B cell (primary cell): Measurements from ENCODE around the gene MALL. TPM values are rescaled to one million over a fixed set of nuclear protein-coding genes. Genes with fewer than 3 reads are reported as not detected.

Source experiments
- ATAC-seq: fragments of 200-7000 bp; cut with Tn5 transposase; one replicate; pipeline ENCODE4 v1.10.0; 2021; ENCODE audit warnings: low read depth, mild to moderate bottlenecking, moderate number of reproducible peaks, moderate library complexity
- CTCF ChIA-PET: fragments of 350-600 bp; sonication (Branson Sonifier 250); formaldehyde crosslinking; loops from one replicate; lab custom pipeline; 2021; ENCODE audit warnings: antibody characterized with exemption, inconsistent platforms; lab: Charles Lee
- POLR2A ChIA-PET: fragments of 350-600 bp; sonication (Branson Sonifier 250); formaldehyde crosslinking; loops from one replicate; lab custom pipeline; 2021; ENCODE audit warnings: antibody characterized with exemption; lab: Charles Lee
- DNase-seq: peaks from one replicate; pipeline ENCODE4 v3.0.0; 2013
- H2AFZ ChIP-seq: 2 replicates; pipeline ENCODE4 v1.6.1; 2012; ENCODE audit warnings: mild to moderate bottlenecking, low read depth, low read length; ENCODE audit not compliant: insufficient read depth, poor library complexity, severe bottlenecking
- H3K27ac ChIP-seq, 2 donors: 1 replicate in 1 of 2; 2 replicates in 1 of 2; pipeline ENCODE4 v1.5.1; 2012 to 2013; ENCODE audit warnings: low read length in 2 of 2, mild to moderate bottlenecking in 2 of 2, moderate library complexity in 1 of 2
- H3K27me3 ChIP-seq, 4 experiments: fragments of 200-600 bp in 1 of 4; sonication (generic) in 1 of 4; replicated peaks in 1 of 4; 1 replicate in 2 of 4; 2 replicates in 2 of 4; pipeline versions ENCODE4 v1.6.1 to v1.7.0; 2013 to 2016; ENCODE audit warnings: low read length in 3 of 4, mild to moderate bottlenecking in 2 of 4, mixed read lengths in 1 of 4, moderate library complexity in 1 of 4; ENCODE audit not compliant: insufficient read depth in 4 of 4, control insufficient read depth in 3 of 4; ENCODE audit errors: control extremely low read depth in 1 of 4
- H3K36me3 ChIP-seq, 2 experiments: replicated peaks in 1 of 2; 1 replicate in 1 of 2; 2 replicates in 1 of 2; pipeline versions ENCODE4 v1.6.1 to v1.7.1; 2013; ENCODE audit warnings: low read length in 1 of 2; ENCODE audit not compliant: insufficient read depth in 2 of 2, control insufficient read depth in 1 of 2; ENCODE audit errors: control extremely low read depth in 1 of 2, extremely low read depth in 1 of 2
- H3K4me1 ChIP-seq, 2 donors: fragments of 200-600 bp in 1 of 2; sonication (generic) in 1 of 2; 1 replicate in 1 of 2; 2 replicates in 1 of 2; pipeline versions ENCODE4 v1.5.1 to v1.6.1; 2013 to 2017; ENCODE audit warnings: low read length in 2 of 2; ENCODE audit not compliant: control insufficient read depth in 2 of 2, insufficient read depth in 2 of 2
- H3K4me2 ChIP-seq: replicated peaks from 2 replicates; pipeline ENCODE3; 2012; ENCODE audit warnings: mild to moderate bottlenecking, low read depth, low read length; ENCODE audit not compliant: poor library complexity, severe bottlenecking
- H3K4me3 ChIP-seq, 5 experiments: fragments of 200-600 bp in 1 of 5; sonication (generic) in 1 of 5; 1 replicate in 3 of 5; 2 replicates in 2 of 5; pipeline versions ENCODE4 v1.5.1 to v1.7.0; 2011 to 2016; ENCODE audit warnings: low read length in 4 of 5, mild to moderate bottlenecking in 4 of 5, low read depth in 2 of 5, control low read depth in 1 of 5, moderate library complexity in 1 of 5; ENCODE audit not compliant: insufficient read depth in 1 of 5; ENCODE audit errors: control extremely low read depth in 1 of 5, extremely low read depth in 1 of 5
- H3K79me2 ChIP-seq: fragments of 200-600 bp; sonication (generic); one replicate; pipeline ENCODE4 v1.6.0; 2016; ENCODE audit warnings: low read length; ENCODE audit not compliant: control insufficient read depth, insufficient read depth
- H3K9ac ChIP-seq: fragments of 200-600 bp; sonication (generic); 2 replicates; pipeline ENCODE4 v1.6.1; 2017; ENCODE audit warnings: mild to moderate bottlenecking, low read length, moderate library complexity
- H3K9me3 ChIP-seq, 3 donors: one replicate each; pipeline versions ENCODE4 v1.6.1 to v1.7.1; 2013; ENCODE audit warnings: low read length in 2 of 3; ENCODE audit not compliant: control insufficient read depth in 2 of 3, insufficient read depth in 1 of 3; ENCODE audit errors: control extremely low read depth in 1 of 3
- H4K20me1 ChIP-seq: 2 replicates; pipeline ENCODE4 v1.6.0; 2012; ENCODE audit warnings: mild to moderate bottlenecking, low read length; ENCODE audit not compliant: insufficient read depth, control insufficient read depth, poor library complexity, severe bottlenecking
- H3K27ac Mint-ChIP-seq: one replicate; pipeline ENCODE4 v1.8.0; 2021; ENCODE audit warnings: mixed read lengths
- H3K27me3 Mint-ChIP-seq: one replicate; pipeline ENCODE4 v1.8.0; 2021; ENCODE audit warnings: mixed read lengths
- H3K4me1 Mint-ChIP-seq: one replicate; pipeline ENCODE4 v1.8.0; 2021; ENCODE audit warnings: mixed read lengths
- H3K4me3 Mint-ChIP-seq: one replicate; pipeline ENCODE4 v1.8.0; 2021; ENCODE audit warnings: mixed read lengths
- H3K9me3 Mint-ChIP-seq: one replicate; pipeline ENCODE4 v1.8.0; 2022; ENCODE audit warnings: mixed read lengths; ENCODE audit not compliant: insufficient read depth
- EZH2 ChIP-seq: IDR thresholded peaks from 2 replicates; pipeline ENCODE4 v1.6.1; 2012; ENCODE audit warnings: borderline replicate concordance, low read depth, mild to moderate bottlenecking, moderate library complexity, low read length; ENCODE audit not compliant: insufficient read depth, poor library complexity, severe bottlenecking
- WGBS: methylation state at CpG from one replicate; pipeline ENCODE4 v1.1.5; 2013; ENCODE audit warnings: missing lambda C conversion rate; ENCODE audit not compliant: insufficient coverage; 5-methylcytosine and 5-hydroxymethylcytosine counted together
- intact Hi-C: fragments of 100-400 bp; cut with micrococcal nuclease; formaldehyde crosslinking; loops from one replicate; pipeline ENCODE4 v1.10.0; 2022
- polyA plus RNA-seq: library from polyadenylated mRNA; depleted of rRNA; stranded (reverse); fragments of >200 nt; gene quantifications from 2 replicates; pipeline ENCODE4 v1.2.3, GENCODE V29; 2012
- total RNA-seq, 2 donors: library from RNA; stranded (reverse); fragments of 120-200 nt in 1 of 2; gene quantifications; 1 replicate in 1 of 2; 2 replicates in 1 of 2; pipeline versions ENCODE4 v1.2.3 to v1.2.4, GENCODE V29; 2013 to 2022
- TF ChIP-seq, protein P1 (sequence below): fragments of 200-600 bp; IDR thresholded peaks from one replicate; pipeline ENCODE4 v1.8.0; 2022; ENCODE audit warnings: antibody characterized with exemption, mild to moderate bottlenecking

MALL gene
- total and polyA plus RNA-seq, 2 donors (not counting 1 experiment from before 2014, with no cell fraction given), result not detected

DNA sequence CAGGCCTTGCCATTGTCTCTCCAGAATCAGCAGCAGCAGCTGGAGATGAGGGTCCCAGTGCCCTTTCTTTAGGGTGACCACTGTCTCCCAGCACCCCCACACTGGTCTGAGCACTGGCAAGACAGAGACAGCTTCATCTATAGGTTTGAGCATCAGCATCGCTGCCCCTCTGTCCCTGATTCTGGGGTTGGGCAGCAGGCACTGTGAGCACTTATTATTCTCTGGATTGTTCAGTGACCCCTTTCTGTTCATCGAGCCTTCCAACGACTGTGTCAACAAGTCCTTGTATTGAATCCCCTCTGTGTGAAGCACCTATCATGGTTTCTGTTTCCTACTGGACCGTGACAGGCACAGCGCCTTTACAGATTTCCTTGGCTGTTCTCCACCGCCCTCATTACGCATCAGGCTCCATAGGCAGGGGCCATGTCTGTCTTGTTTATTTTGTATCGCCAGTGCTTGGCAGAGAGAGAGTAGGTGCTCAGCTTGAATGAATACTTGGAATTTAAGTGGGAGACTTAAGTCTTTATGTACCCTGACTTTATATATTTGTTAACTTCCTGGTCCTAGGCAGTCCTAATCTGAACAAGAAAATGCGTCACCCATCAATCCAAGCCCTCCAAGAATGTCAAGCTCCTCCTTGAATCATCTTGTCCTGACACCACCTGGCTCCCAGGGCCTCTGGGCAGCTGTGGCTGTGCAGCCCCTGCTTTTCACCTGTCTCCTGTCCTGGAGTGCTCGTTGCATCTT lies 11.4 kb downstream of the MALL start:
- Histone ChIP-seq H3K9me3 (peaks cover 0 to 9% (median 0%) of the 10 kb centered on the region in 3 donors), H2AFZ (no peak overlapping the region)
- no peak for TF ChIP-seq EZH2
- TF ChIP-seq, protein P1, sequence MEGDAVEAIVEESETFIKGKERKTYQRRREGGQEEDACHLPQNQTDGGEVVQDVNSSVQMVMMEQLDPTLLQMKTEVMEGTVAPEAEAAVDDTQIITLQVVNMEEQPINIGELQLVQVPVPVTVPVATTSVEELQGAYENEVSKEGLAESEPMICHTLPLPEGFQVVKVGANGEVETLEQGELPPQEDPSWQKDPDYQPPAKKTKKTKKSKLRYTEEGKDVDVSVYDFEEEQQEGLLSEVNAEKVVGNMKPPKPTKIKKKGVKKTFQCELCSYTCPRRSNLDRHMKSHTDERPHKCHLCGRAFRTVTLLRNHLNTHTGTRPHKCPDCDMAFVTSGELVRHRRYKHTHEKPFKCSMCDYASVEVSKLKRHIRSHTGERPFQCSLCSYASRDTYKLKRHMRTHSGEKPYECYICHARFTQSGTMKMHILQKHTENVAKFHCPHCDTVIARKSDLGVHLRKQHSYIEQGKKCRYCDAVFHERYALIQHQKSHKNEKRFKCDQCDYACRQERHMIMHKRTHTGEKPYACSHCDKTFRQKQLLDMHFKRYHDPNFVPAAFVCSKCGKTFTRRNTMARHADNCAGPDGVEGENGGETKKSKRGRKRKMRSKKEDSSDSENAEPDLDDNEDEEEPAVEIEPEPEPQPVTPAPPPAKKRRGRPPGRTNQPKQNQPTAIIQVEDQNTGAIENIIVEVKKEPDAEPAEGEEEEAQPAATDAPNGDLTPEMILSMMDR, result no peak

More for the DNA sequence above, 11.4 kb downstream of the MALL start:
- Histone ChIP-seq H3K4me2 (no peak overlapping the region), H3K9ac (no peak overlapping the region), H3K36me3 (no peaks in the 10 kb centered on the region), H4K20me1 (no peaks in the 10 kb centered on the region), H3K79me2 (no peaks in the 10 kb centered on the region), H3K4me1 (no peaks in the 10 kb centered on the region), H3K4me3 (no peak overlapping the region), H3K27ac (no peak overlapping the region), H3K27me3 (peaks cover 0 to 8% (median 0%) of the 10 kb centered on the region in 4 experiments)
- Mint-ChIP-seq H3K27me3 (peaks cover 53% of the 10 kb centered on the region), H3K4me3 (no peak overlapping the region), H3K27ac (no peak overlapping the region), H3K4me1 (no peaks in the 10 kb centered on the region), H3K9me3 (no peaks in the 10 kb centered on the region)
- DNase-seq (no peak), ATAC-seq (no peak)
- CTCF ChIA-PET, result no interaction called here
- POLR2A ChIA-PET, result no interaction called here
- intact Hi-C loops, result no loop called here
- WGBS, result 92% methylated on average over 8 of the region's 10 CpGs
